HL-60 (cell line): ENCODE data around the gene GFER.

ENCODE experiments used
- DNase-seq, 2 experiments: peaks; one replicate each; pipeline ENCODE4 v3.0.0-alpha.2; 2010 to 2020; ENCODE audit warnings: low read depth in 1 of 2, low spot score in 1 of 2
- H3K27ac ChIP-seq: fragments of 250-450 bp; sonication (Bioruptor Pico); replicated peaks from 2 replicates; pipeline ENCODE4 v1.5.1; 2020; ENCODE audit warnings: mild to moderate bottlenecking, moderate library complexity
- H3K27me3 ChIP-seq: fragments of 250-450 bp; sonication (Bioruptor Pico); 2 replicates; pipeline ENCODE4 v1.5.1; 2021; ENCODE audit warnings: mild to moderate bottlenecking, moderate library complexity; ENCODE audit not compliant: insufficient read depth, poor library complexity, severe bottlenecking
- H3K4me3 ChIP-seq: replicated peaks from 2 replicates; pipeline ENCODE4 v1.5.1; 2011; ENCODE audit warnings: mild to moderate bottlenecking, control low read depth, low read length; ENCODE audit not compliant: insufficient read depth
- CTCF ChIP-seq: IDR thresholded peaks from one replicate; pipeline ENCODE4 v1.5.1; 2011; ENCODE audit warnings: low read length, control low read depth, inconsistent platforms; ENCODE audit not compliant: insufficient read depth
- GABPA ChIP-seq: IDR thresholded peaks from 2 replicates; pipeline ENCODE4 v1.6.1; 2012; ENCODE audit warnings: low read depth
- POLR2AphosphoS5 ChIP-seq: IDR thresholded peaks from 2 replicates; pipeline ENCODE4 v1.6.1; 2012; ENCODE audit warnings: low read depth
- SPI1 ChIP-seq: IDR thresholded peaks from 2 replicates; pipeline ENCODE4 v1.6.1; 2012; ENCODE audit warnings: low read depth, mild to moderate bottlenecking, borderline replicate concordance
- TF ChIP-seq, protein P1 (sequence below): IDR thresholded peaks from 2 replicates; pipeline ENCODE4 v1.6.1; 2012; ENCODE audit warnings: low read depth; ENCODE audit not compliant: insufficient replicate concordance

The GFER gene

DNA sequence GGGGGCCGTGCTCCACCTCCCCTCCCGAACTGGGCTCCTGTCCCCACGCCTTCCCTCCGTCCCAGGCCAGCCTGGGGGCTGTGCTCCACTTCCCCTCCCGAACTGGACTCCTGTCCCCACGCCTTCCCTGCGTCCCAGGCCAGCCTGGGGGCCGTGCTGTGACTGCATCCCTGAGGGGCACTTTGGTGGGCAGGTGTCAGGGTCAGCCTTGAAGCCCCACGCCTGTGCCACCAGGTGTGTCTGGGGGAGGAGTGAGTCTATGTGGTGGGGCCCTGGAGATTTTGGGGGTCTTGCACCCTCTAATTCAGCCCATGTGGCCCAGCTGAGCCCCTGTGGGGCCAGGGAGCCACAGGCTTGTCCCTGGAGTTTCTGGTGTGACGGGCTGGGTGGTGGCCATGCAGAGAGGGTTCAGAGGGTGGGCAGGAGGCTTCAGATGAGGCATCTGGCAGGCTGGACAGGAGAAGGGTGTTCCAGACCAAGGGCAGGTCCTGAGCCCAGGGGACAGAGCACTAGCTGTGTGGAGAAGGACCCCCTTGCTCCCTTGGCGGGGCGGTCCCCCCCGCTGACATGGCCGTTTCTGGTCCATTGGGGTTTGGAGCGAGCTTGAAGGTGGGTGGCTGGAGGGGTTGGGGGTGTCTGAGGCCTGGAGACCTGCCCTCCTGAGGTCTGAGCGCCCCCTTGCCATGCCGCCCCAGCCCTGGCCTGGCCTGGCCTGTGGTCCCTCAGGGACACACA lies 50.9 kb downstream of the GFER start:
- TF ChIP-seq, protein P1, sequence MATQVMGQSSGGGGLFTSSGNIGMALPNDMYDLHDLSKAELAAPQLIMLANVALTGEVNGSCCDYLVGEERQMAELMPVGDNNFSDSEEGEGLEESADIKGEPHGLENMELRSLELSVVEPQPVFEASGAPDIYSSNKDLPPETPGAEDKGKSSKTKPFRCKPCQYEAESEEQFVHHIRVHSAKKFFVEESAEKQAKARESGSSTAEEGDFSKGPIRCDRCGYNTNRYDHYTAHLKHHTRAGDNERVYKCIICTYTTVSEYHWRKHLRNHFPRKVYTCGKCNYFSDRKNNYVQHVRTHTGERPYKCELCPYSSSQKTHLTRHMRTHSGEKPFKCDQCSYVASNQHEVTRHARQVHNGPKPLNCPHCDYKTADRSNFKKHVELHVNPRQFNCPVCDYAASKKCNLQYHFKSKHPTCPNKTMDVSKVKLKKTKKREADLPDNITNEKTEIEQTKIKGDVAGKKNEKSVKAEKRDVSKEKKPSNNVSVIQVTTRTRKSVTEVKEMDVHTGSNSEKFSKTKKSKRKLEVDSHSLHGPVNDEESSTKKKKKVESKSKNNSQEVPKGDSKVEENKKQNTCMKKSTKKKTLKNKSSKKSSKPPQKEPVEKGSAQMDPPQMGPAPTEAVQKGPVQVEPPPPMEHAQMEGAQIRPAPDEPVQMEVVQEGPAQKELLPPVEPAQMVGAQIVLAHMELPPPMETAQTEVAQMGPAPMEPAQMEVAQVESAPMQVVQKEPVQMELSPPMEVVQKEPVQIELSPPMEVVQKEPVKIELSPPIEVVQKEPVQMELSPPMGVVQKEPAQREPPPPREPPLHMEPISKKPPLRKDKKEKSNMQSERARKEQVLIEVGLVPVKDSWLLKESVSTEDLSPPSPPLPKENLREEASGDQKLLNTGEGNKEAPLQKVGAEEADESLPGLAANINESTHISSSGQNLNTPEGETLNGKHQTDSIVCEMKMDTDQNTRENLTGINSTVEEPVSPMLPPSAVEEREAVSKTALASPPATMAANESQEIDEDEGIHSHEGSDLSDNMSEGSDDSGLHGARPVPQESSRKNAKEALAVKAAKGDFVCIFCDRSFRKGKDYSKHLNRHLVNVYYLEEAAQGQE, result no peak
- no peak for TF ChIP-seq POLR2AphosphoS5
- no peak for TF ChIP-seq SPI1
- no peak for TF ChIP-seq GABPA
- TF ChIP-seq CTCF, result no peak
- H3K27ac ChIP-seq, result no peak overlapping the region
- H3K27me3 ChIP-seq, result peaks cover 9% of the 10 kb centered on the region
- no peak for DNase-seq
- H3K4me3 ChIP-seq, result no peak overlapping the region

DNA sequence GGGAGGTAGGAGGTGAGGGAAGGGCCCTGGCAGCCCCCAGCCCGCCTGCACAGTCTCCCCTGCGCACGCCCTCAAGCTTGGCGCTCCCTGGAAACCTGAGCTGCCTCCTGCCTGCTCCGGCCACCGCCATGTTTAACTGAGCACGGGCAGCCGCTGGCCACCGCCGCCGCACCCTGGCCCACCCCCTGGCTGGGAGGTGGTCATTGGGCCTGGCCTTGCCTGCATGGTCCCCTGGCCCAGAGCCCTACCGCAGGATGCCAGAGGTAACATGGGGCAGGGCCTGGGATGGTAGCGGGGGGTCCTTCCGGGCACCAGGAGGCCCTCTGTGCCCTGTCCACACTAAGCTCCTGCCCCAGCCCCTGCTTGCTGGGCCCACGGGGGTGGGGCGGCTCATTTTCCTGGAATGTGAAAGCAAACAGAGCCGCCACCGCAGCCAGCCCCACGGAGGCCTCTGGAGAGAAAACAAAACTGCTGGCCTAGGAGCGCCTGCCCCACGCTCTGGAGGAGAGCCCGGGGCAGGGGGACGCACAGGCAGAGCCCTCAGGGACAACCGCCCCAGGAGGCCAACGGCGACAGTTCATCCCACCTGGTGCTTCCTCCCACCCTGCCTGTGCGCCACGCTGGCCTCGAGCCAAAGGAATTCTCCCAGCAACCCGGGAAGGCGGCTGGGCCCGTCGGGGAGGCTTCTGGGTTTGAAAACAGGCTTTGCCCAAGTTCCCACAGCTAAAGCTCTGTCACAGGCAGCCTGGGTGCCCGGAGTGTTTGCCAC lies 51.6 kb downstream of the GFER start:
- TF ChIP-seq SPI1 (no peak), CTCF (no peak), POLR2AphosphoS5 (no peak), GABPA (no peak)
- TF ChIP-seq, protein P1, result no peak
- Histone ChIP-seq H3K27ac (no peak overlapping the region), H3K27me3 (peaks cover 9% of the 10 kb centered on the region), H3K4me3 (no peak overlapping the region)
- no peak for DNase-seq

DNA sequence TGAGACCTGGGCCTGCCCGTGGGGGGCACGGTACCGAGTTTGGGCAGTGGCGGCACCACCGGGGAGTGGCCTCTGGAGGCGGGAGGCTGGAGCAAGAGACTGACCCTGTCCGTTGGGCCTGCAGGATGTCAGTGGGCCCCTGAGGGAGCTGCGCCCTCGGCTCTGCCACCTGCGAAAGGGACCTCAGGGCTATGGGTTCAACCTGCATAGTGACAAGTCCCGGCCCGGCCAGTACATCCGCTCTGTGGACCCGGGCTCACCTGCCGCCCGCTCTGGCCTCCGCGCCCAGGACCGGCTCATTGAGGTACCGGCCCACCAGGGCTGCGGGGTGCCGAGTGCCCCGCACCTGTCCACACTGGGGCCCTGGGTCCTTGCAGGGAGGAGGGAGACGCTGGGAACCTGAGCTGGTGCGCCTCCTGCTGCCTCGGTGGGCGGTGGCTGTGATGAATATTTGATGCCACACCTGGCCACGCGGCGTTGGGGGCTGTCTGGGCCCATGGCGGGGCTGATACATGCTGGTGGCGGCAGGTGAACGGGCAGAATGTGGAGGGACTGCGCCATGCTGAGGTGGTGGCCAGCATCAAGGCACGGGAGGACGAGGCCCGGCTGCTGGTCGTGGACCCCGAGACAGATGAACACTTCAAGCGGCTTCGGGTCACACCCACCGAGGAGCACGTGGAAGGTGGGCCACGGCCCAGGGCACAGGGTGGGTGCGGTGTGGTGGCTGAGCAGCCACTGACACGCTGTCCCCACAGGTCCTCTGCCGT lies 52.4 kb downstream of the GFER start:
- H3K4me3 ChIP-seq, result no peak overlapping the region
- DNase-seq, result no peak
- TF ChIP-seq CTCF (no peak), POLR2AphosphoS5 (no peak), GABPA (no peak), SPI1 (no peak)
- TF ChIP-seq, protein P1, result no peak
- H3K27me3 ChIP-seq, result peaks cover 9% of the 10 kb centered on the region
- H3K27ac ChIP-seq, result no peak overlapping the region
